H1 (cell line): Measurements from ENCODE around the gene TSPAN9. TPM values are rescaled to one million over a fixed set of nuclear protein-coding genes. Genes with fewer than 3 reads are reported as not detected.

Source experiments
- CTCF ChIA-PET: fragments of 300-600 bp; sonication (Branson Sonifier 250); formaldehyde crosslinking; loops from one replicate; lab custom pipeline; 2021; ENCODE audit not compliant: partially characterized antibody; lab: Charles Lee
- POLR2A ChIA-PET: fragments of 300-600 bp; sonication (Branson Sonifier 250); formaldehyde crosslinking; loops from one replicate; lab custom pipeline; 2021; ENCODE audit warnings: inconsistent platforms; ENCODE audit not compliant: partially characterized antibody; lab: Charles Lee
- DNase-seq, 2 experiments: peaks; one replicate each; pipeline versions ENCODE4 v3.0.0 to v3.0.0-alpha.2; 2010 to 2022; ENCODE audit warnings: low spot score in 2 of 2, low read depth in 1 of 2, mixed read lengths in 1 of 2
- FAIRE-seq: peaks from 2 replicates; lab custom pipeline; 2011; peaks lifted over from hg19 to GRCh38; lab: Jason Lieb, UNC
- H2AFZ ChIP-seq: 2 replicates; pipeline ENCODE4 v1.8.1; 2012; ENCODE audit warnings: low read length, inconsistent platforms
- H2AK5ac ChIP-seq: 2 replicates; pipeline ENCODE4 v1.6.1; 2013; ENCODE audit warnings: low read depth, low read length
- H2BK120ac ChIP-seq: replicated peaks from 2 replicates; pipeline ENCODE3; 2013; ENCODE audit warnings: low read depth, low read length, inconsistent platforms
- H2BK12ac ChIP-seq: 2 replicates; pipeline ENCODE4 v1.6.1; 2013; ENCODE audit warnings: low read depth, low read length
- H2BK15ac ChIP-seq: 2 replicates; pipeline ENCODE4 v1.6.1; 2013; ENCODE audit warnings: low read length
- H2BK20ac ChIP-seq: 2 replicates; pipeline ENCODE4 v1.6.1; 2013; ENCODE audit warnings: low read length
- H2BK5ac ChIP-seq: 2 replicates; pipeline ENCODE4 v1.6.1; 2013; ENCODE audit warnings: low read depth, low read length
- H3K14ac ChIP-seq: 2 replicates; pipeline ENCODE4 v1.6.1; 2013; ENCODE audit warnings: inconsistent platforms; ENCODE audit not compliant: insufficient read length
- H3K18ac ChIP-seq: 2 replicates; pipeline ENCODE4 v1.6.1; 2013; ENCODE audit warnings: low read length; ENCODE audit errors: extremely low read depth
- H3K23ac ChIP-seq: 2 replicates; pipeline ENCODE4 v1.6.1; 2013; ENCODE audit warnings: inconsistent platforms; ENCODE audit not compliant: insufficient read length
- H3K23me2 ChIP-seq: 2 replicates; pipeline ENCODE4 v1.6.1; 2013; ENCODE audit warnings: low read depth, low read length
- H3K27ac ChIP-seq: 2 replicates; pipeline ENCODE4 v1.6.1; 2011; ENCODE audit warnings: low read depth, low read length, inconsistent platforms
- H3K27me3 ChIP-seq, 4 experiments: replicated peaks in 1 of 4; 1 replicate in 1 of 4; 2 replicates in 3 of 4; pipeline versions ENCODE4 v1.6.1 to v1.8.1; 2011 to 2013; ENCODE audit warnings: low read length in 3 of 4, mild to moderate bottlenecking in 3 of 4, inconsistent platforms in 2 of 4, mixed read lengths in 2 of 4, moderate library complexity in 1 of 4; ENCODE audit not compliant: control insufficient read depth in 3 of 4, insufficient read depth in 3 of 4; ENCODE audit errors: extremely low read depth in 1 of 4
- H3K36me3 ChIP-seq, 4 experiments: 2 replicates each; pipeline versions ENCODE4 v1.6.1 to v1.8.1; 2011 to 2013; ENCODE audit warnings: mild to moderate bottlenecking in 4 of 4, low read length in 3 of 4, moderate library complexity in 2 of 4, control low read depth in 1 of 4, inconsistent platforms in 1 of 4; ENCODE audit not compliant: insufficient read depth in 4 of 4, control insufficient read depth in 2 of 4
- H3K4ac ChIP-seq: replicated peaks from 2 replicates; pipeline ENCODE3; 2013; ENCODE audit warnings: low read length, low read depth, mixed read lengths, inconsistent platforms; ENCODE audit not compliant: insufficient read length
- H3K4me1 ChIP-seq, 4 experiments: replicated peaks in 1 of 4; 1 replicate in 1 of 4; 2 replicates in 3 of 4; pipeline versions ENCODE4 v1.6.1 to v1.8.1; 2011 to 2013; ENCODE audit warnings: low read length in 3 of 4, inconsistent platforms in 2 of 4, mixed read lengths in 1 of 4; ENCODE audit not compliant: insufficient read depth in 4 of 4, control insufficient read depth in 3 of 4
- H3K4me2 ChIP-seq, 2 experiments: 2 replicates each; pipeline versions ENCODE4 v1.6.1 to v1.8.1; 2011 to 2013; ENCODE audit warnings: low read depth in 2 of 2, low read length in 2 of 2, control low read depth in 1 of 2, inconsistent platforms in 1 of 2, mild to moderate bottlenecking in 1 of 2; ENCODE audit not compliant: insufficient read depth in 1 of 2
- H3K4me3 ChIP-seq, 4 experiments: fragments of 200-600, 300-600 bp in 1 of 4; sonication (generic), shearing (Covaris generic), sonication (Bioruptor Twin) in 1 of 4; 2 replicates each; pipeline versions ENCODE4 v1.5.1 to v1.8.1; 2011 to 2016; ENCODE audit warnings: low read length in 4 of 4, low read depth in 3 of 4, control low read depth in 2 of 4, inconsistent platforms in 2 of 4, mild to moderate bottlenecking in 2 of 4, mixed read lengths in 1 of 4, moderate library complexity in 1 of 4; ENCODE audit not compliant: insufficient read depth in 2 of 4; ENCODE audit errors: extremely low read depth in 1 of 4
- H3K56ac ChIP-seq: replicated peaks from 2 replicates; pipeline ENCODE3; 2013; ENCODE audit warnings: low read depth, mild to moderate bottlenecking, mixed read lengths, low read length, inconsistent platforms; ENCODE audit not compliant: insufficient read length
- H3K79me1 ChIP-seq: 2 replicates; pipeline ENCODE4 v1.6.1; 2013; ENCODE audit warnings: low read depth, low read length, control low read depth
- H3K79me2 ChIP-seq, 2 experiments: 2 replicates each; pipeline versions ENCODE4 v1.6.1 to v1.8.1; 2012 to 2013; ENCODE audit warnings: low read length in 2 of 2, mild to moderate bottlenecking in 2 of 2, inconsistent platforms in 1 of 2; ENCODE audit not compliant: insufficient read depth in 2 of 2, control insufficient read depth in 1 of 2
- H3K9ac ChIP-seq, 4 experiments: replicated peaks in 1 of 4; 1 replicate in 1 of 4; 2 replicates in 3 of 4; pipeline versions ENCODE4 v1.6.1 to v1.8.1; 2011 to 2013; ENCODE audit warnings: low read depth in 3 of 4, low read length in 3 of 4, control low read depth in 2 of 4, mild to moderate bottlenecking in 2 of 4, moderate library complexity in 2 of 4, inconsistent platforms in 1 of 4; ENCODE audit errors: extremely low read depth in 1 of 4
- H3K9me3 ChIP-seq, 2 experiments: 2 replicates each; pipeline versions ENCODE4 v1.6.1 to v1.8.1; 2012 to 2013; ENCODE audit warnings: mild to moderate bottlenecking in 2 of 2, moderate library complexity in 2 of 2, control low read depth in 1 of 2, inconsistent platforms in 1 of 2, low read depth in 1 of 2, low read length in 1 of 2, mixed read lengths in 1 of 2; ENCODE audit not compliant: insufficient read depth in 2 of 2
- H4K20me1 ChIP-seq, 2 experiments: replicated peaks in 1 of 2; 2 replicates each; pipeline versions ENCODE3 to v1.8.1; 2011 to 2013; ENCODE audit warnings: inconsistent platforms in 2 of 2, low read length in 2 of 2, mild to moderate bottlenecking in 1 of 2; ENCODE audit not compliant: insufficient read depth in 2 of 2, control insufficient read depth in 1 of 2
- H4K5ac ChIP-seq: 2 replicates; pipeline ENCODE4 v1.6.1; 2013; ENCODE audit warnings: low read length, low read depth, mixed read lengths, inconsistent platforms; ENCODE audit not compliant: insufficient read length
- H4K8ac ChIP-seq: 2 replicates; pipeline ENCODE4 v1.8.0; 2013; ENCODE audit warnings: mild to moderate bottlenecking, moderate library complexity, low read length, inconsistent platforms; ENCODE audit not compliant: insufficient read depth; ENCODE audit errors: extremely low read depth
- H4K91ac ChIP-seq: replicated peaks from 2 replicates; pipeline ENCODE3; 2013; ENCODE audit warnings: low read length, mixed read lengths, inconsistent platforms; ENCODE audit not compliant: insufficient read length
- ASH2L ChIP-seq: fragments of 200-600, 300-600 bp; sonication (generic); IDR thresholded peaks from one replicate; pipeline ENCODE4 v1.7.1; 2017; ENCODE audit warnings: low read length
- BCL11A ChIP-seq, 2 experiments: IDR thresholded peaks; one replicate each; pipeline ENCODE4 v1.6.1; 2011; ENCODE audit warnings: low read depth in 2 of 2, low read length in 2 of 2, mild to moderate bottlenecking in 2 of 2
- RAD21 ChIP-seq, 2 experiments: IDR thresholded peaks in 1 of 2; conservative IDR thresholded peaks in 1 of 2; 2 replicates each; pipeline ENCODE4 v1.6.1; 2011; ENCODE audit warnings: low read depth in 2 of 2, low read length in 2 of 2, improper control_type of control experiment in 1 of 2, inconsistent platforms in 1 of 2, mild to moderate bottlenecking in 1 of 2, moderate library complexity in 1 of 2
- TAF1 ChIP-seq: IDR thresholded peaks from 2 replicates; pipeline ENCODE4 v1.6.1; 2011; ENCODE audit warnings: mild to moderate bottlenecking, low read depth, low read length
- WGBS, 2 experiments: shearing (Covaris generic) in 1 of 2; methylation state at CpG; one replicate each; pipeline versions ENCODE4 v1.1.6 to v1.1.7; 2013 to 2015; ENCODE audit warnings: low lambda C conversion rate in 2 of 2, mixed read lengths in 2 of 2, inconsistent platforms in 1 of 2, low coverage in 1 of 2, missing lambda C conversion rate in 1 of 2; ENCODE audit not compliant: insufficient replicate concordance in 2 of 2, insufficient coverage in 1 of 2, insufficient read length in 1 of 2; ENCODE audit errors: extremely low coverage in 1 of 2, missing lambda C conversion rate in 1 of 2; 5-methylcytosine and 5-hydroxymethylcytosine counted together
- polyA plus RNA-seq, 7 experiments: library from polyadenylated mRNA; depleted of rRNA in 3 of 7; stranded (reverse) in 5 of 7; unstranded in 2 of 7; fragments of >200 nt in 5 of 7; fragments of 200-250 nt in 2 of 7; gene quantifications; 1 replicate in 5 of 7; 2 replicates in 1 of 7; 4 replicates in 1 of 7; pipeline versions ENCODE4 v1.2.1 to v1.2.3, GENCODE V29; 2011 to 2013; ENCODE audit warnings: missing spikeins in 2 of 7, mixed read lengths in 2 of 7
- total RNA-seq: library from RNA; stranded (reverse); fragmentation: NEBNext Ultra II Directional; extraction: Animal tissue kit (Norgen Biotek cat#: 25700); gene quantifications from 2 replicates; pipeline ENCODE4 v1.2.1, GENCODE V29; 2021
- TF ChIP-seq, protein P1 (sequence below): IDR thresholded peaks from 2 replicates; pipeline ENCODE4 v1.6.1; 2011; ENCODE audit warnings: low read length, improper control_type of control experiment

The TSPAN9 gene
- total and polyA plus RNA-seq, 2 of the 8 experiments (the other 6 are each of a cell fraction or from before 2014, with no cell fraction given): 11.5 to 29.1 TPM

DNA sequence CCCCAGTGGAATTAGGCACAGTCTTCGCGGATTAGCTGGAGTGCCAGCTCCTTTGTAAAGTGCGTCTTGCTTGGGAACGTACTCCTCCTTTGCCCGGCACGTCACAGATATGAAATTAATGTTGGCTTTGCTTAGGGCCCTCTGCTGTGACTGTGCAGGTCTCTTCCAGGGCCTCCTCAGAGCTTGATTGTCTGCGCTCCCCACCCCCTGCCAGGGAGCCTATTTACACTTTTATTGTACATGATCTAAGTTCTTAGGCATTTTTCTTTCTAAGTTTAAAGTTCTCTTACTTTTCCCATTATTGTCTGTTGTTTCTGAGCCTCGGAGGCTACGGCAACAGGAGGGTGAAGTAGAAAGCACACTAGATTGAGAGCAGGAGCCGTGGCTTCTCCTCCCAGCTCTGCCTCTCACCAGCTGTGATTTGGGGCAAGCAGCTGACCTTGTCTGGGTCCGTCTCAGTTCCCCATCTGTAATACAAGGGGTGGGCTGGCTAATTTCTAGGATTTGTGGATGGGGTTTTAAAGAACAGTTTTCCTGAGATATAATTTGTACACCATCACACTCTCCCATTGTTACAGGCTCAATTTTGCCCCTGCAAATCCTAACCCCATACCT is 81.8 kb downstream of the TSPAN9 start:
- Histone ChIP-seq H3K56ac (no peak overlapping the region), H3K4me1 (peaks cover 0 to 6% (median 3%) of the 10 kb centered on the region in 4 experiments; a peak in 4 of 7 replicates), H2BK12ac (no peak overlapping the region), H3K4me3 (no peak overlapping the region), H3K79me2 (no peaks in the 10 kb centered on the region), H4K20me1 (no peaks in the 10 kb centered on the region), H2BK15ac (no peak overlapping the region), H3K18ac (no peak overlapping the region; the same call in 1 of the 2 replicates), H3K27me3 (no peaks in the 10 kb centered on the region), H3K36me3 (no peaks in the 10 kb centered on the region), H3K23me2 (no peaks in the 10 kb centered on the region), H2AFZ (no peak overlapping the region), H3K27ac (no peak overlapping the region), H2BK20ac (peak overlapping the region; percentile 61; the same call in 1 of the 2 replicates), H2BK5ac (no peak overlapping the region), H3K23ac (no peak overlapping the region), H4K5ac (no peak overlapping the region), H3K9ac (no peak overlapping the region), H3K4me2 (no peak overlapping the region), H3K9me3 (0 out of 4 replicates have a peak, but pooled peaks cover 0 to 3% of the 10 kb centered on the region in 2 experiments), H4K8ac (no peak overlapping the region), H3K4ac (no peak overlapping the region), H2AK5ac (peak overlapping the region; percentile 70; the same call in 1 of the 2 replicates), H2BK120ac (no peak overlapping the region), H3K79me1 (peaks cover 2% of the 10 kb centered on the region), H3K14ac (no peak overlapping the region), H4K91ac (no peak overlapping the region)
- POLR2A ChIA-PET: interaction anchor here (1.0 kb wide), 1 partner anchor 9 kb away, joined by 3 read pairs; no protein-coding TSS in a partner anchor
- FAIRE-seq: no peak
- WGBS, 2 experiments: 84% methylated on average over 11 of the region's 11 CpGs; no CpG with 5 or more reads in 1 of the 2 experiments
- DNase-seq: no peak
- TF ChIP-seq ASH2L (no peak), BCL11A (IDR thresholded peaks at IDR 0.05; ENCODE audit: low read depth in 2 of 2, low read length in 2 of 2) (no peak), TAF1 (no peak), RAD21 (IDR thresholded peaks at IDR 0.05 in 1 of 2, conservative IDR thresholded peaks at IDR 0.05 in 1 of 2; ENCODE audit: low read depth in 2 of 2, low read length in 2 of 2) (no peak)
- TF ChIP-seq, protein P1, sequence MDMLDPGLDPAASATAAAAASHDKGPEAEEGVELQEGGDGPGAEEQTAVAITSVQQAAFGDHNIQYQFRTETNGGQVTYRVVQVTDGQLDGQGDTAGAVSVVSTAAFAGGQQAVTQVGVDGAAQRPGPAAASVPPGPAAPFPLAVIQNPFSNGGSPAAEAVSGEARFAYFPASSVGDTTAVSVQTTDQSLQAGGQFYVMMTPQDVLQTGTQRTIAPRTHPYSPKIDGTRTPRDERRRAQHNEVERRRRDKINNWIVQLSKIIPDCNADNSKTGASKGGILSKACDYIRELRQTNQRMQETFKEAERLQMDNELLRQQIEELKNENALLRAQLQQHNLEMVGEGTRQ: no peak
- CTCF ChIA-PET: interaction anchor here (0.8 to 16.6 kb wide), 8 partner anchors 8 to 120 kb away, joined by 3 to 300 read pairs (median 3); no protein-coding TSS in a partner anchor
